ENCODE results near the gene TRIM26.

DNA sequence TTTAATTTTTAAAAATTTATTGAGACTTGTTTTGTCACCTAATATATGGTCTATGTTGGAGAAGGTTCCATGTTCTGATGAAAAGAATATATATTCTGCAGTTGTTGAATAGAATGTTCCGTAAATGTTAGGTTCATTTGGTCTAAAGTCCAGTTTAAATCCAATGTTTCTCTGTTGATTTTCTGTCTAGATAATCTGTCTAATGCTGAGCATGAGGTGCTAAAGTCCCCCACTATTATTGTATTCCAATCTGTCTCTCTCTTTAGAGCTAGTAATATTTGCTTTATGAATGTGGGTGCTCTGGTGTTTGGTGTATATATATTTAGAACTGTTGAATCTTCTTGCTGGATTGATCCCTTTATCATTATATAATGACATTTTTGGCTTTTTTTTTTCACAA is 34.4 kb downstream of the TRIM26 start:
- no peak for TF ChIP-seq CTCF (conservative IDR thresholded peaks at IDR 0.05)
- TF ChIP-seq ZFX (IDR thresholded peaks at IDR 0.05): no peak
